ENCODE measurements around the gene THAP4.

Gene THAP4

GRCh38 chr2:241645056-241645914 is 8.3 kb upstream of the THAP4 start:
- no peak overlapping the region for H3K4me3 ChIP-seq (ENCODE audit: low read depth, low read length)
- TF ChIP-seq CTCF (IDR thresholded peaks at IDR 0.05; ENCODE audit: low read depth, low read length) (no peak), MYC (IDR thresholded peaks at IDR 0.05; ENCODE audit: low read depth, low read length) (no peak), POLR2A (IDR thresholded peaks at IDR 0.05; ENCODE audit: extremely low read depth, insufficient read length) (no peak), MAX (IDR thresholded peaks at IDR 0.05; ENCODE audit: low read depth, low read length) (no peak)
- DNase-seq (ENCODE audit: low read depth), result no peak

GRCh38 chr2:241641631-241642030 is 4.7 kb upstream of the THAP4 start:
- no peak overlapping the region for H3K4me3 ChIP-seq (ENCODE audit: low read depth, low read length)
- DNase-seq (ENCODE audit: low read depth), result no peak
- no peak for TF ChIP-seq POLR2A (IDR thresholded peaks at IDR 0.05; ENCODE audit: extremely low read depth, insufficient read length)
- TF ChIP-seq MYC (IDR thresholded peaks at IDR 0.05; ENCODE audit: low read depth, low read length), result no peak
- no peak for TF ChIP-seq MAX (IDR thresholded peaks at IDR 0.05; ENCODE audit: low read depth, low read length)
- TF ChIP-seq CTCF (IDR thresholded peaks at IDR 0.05; ENCODE audit: low read depth, low read length), result no peak

GRCh38 chr2:241640165-241640795 is 3.3 kb upstream of the THAP4 start:
- no peak for DNase-seq (ENCODE audit: low read depth)
- no peak overlapping the region for H3K4me3 ChIP-seq (ENCODE audit: low read depth, low read length)
- TF ChIP-seq MAX (IDR thresholded peaks at IDR 0.05; ENCODE audit: low read depth, low read length), result no peak
- TF ChIP-seq CTCF (IDR thresholded peaks at IDR 0.05; ENCODE audit: low read depth, low read length), result no peak
- TF ChIP-seq POLR2A (IDR thresholded peaks at IDR 0.05; ENCODE audit: extremely low read depth, insufficient read length), result no peak
- TF ChIP-seq MYC (IDR thresholded peaks at IDR 0.05; ENCODE audit: low read depth, low read length), result no peak

GRCh38 chr2:241639385-241639784 is 2.4 kb upstream of the THAP4 start:
- DNase-seq (ENCODE audit: low read depth), result no peak
- H3K4me3 ChIP-seq (ENCODE audit: low read depth, low read length), result no peak overlapping the region
- TF ChIP-seq CTCF (IDR thresholded peaks at IDR 0.05; ENCODE audit: low read depth, low read length) (no peak), POLR2A (IDR thresholded peaks at IDR 0.05; ENCODE audit: extremely low read depth, insufficient read length) (no peak), MAX (IDR thresholded peaks at IDR 0.05; ENCODE audit: low read depth, low read length) (no peak), MYC (IDR thresholded peaks at IDR 0.05; ENCODE audit: low read depth, low read length) (no peak)

GRCh38 chr2:241638940-241639339 is 2.0 kb upstream of the THAP4 start:
- peak overlapping the region; percentile 84 for H3K4me3 ChIP-seq (ENCODE audit: low read depth, low read length)
- no peak for TF ChIP-seq MAX (IDR thresholded peaks at IDR 0.05; ENCODE audit: low read depth, low read length)
- no peak for TF ChIP-seq MYC (IDR thresholded peaks at IDR 0.05; ENCODE audit: low read depth, low read length)
- no peak for TF ChIP-seq CTCF (IDR thresholded peaks at IDR 0.05; ENCODE audit: low read depth, low read length)
- TF ChIP-seq POLR2A (IDR thresholded peaks at IDR 0.05; ENCODE audit: extremely low read depth, insufficient read length), result no peak
- DNase-seq (ENCODE audit: low read depth), result no peak

Data from NB4 (cell line).